GM21423 (cell line): ENCODE measurements around the gene GPR161.
"Not testable (repeated sequence)": the region's sequence is repeated elsewhere in the genome, so short reads cannot be mapped to it uniquely, and the experiment has no call there.

Source experiments
- ATAC-seq: cut with Tn5 transposase; IDR thresholded peaks from one replicate; pipeline ENCODE4 v1.9.1; 2021; ENCODE audit warnings: mild to moderate bottlenecking, moderate library complexity; ENCODE audit not compliant: unreplicated experiment

GPR161 gene

GRCh38 chr1:168089326-168089978 lies 47.3 kb downstream of the GPR161 start:
- no peak for ATAC-seq

- no peak for ATAC-seq
Observed at GRCh38 chr1:168088511-168089325, 48.0 kb downstream of the GPR161 start.

GRCh38 chr1:168087696-168088095 lies 49.0 kb downstream of the GPR161 start:
- ATAC-seq, result no peak

- ATAC-seq, result no peak
Observed at GRCh38 chr1:168086438-168086837, 50.3 kb downstream of the GPR161 start.

GRCh38 chr1:168085401-168085872 lies 51.3 kb downstream of the GPR161 start:
- no peak for ATAC-seq

- ATAC-seq, result no peak
Observed at GRCh38 chr1:168084396-168085231, 52.1 kb downstream of the GPR161 start.

- no peak for ATAC-seq
Observed at GRCh38 chr1:168083456-168084325, 53.0 kb downstream of the GPR161 start.

- ATAC-seq, result peak; percentile 84
Observed at GRCh38 chr1:168082008-168082876, 54.5 kb downstream of the GPR161 start.

- no peak for ATAC-seq
Observed at GRCh38 chr1:168081373-168082007, 55.2 kb downstream of the GPR161 start.

- no peak for ATAC-seq
Observed at GRCh38 chr1:168079761-168080160, 57.0 kb downstream of the GPR161 start.

- no peak for ATAC-seq
Observed at GRCh38 chr1:168069384-168069783, 67.3 kb downstream of the GPR161 start.

GRCh38 chr1:168065506-168065905 lies 71.2 kb downstream of the GPR161 start:
- ATAC-seq, result no peak

GRCh38 chr1:168064216-168064615 lies 72.5 kb downstream of the GPR161 start:
- ATAC-seq, result no peak

- ATAC-seq, result no peak
Observed at GRCh38 chr1:168057921-168058320, 78.8 kb downstream of the GPR161 start.

- ATAC-seq, result no peak
Observed at GRCh38 chr1:168057355-168057754, 79.4 kb downstream of the GPR161 start.

GRCh38 chr1:168056152-168056551 lies 80.6 kb downstream of the GPR161 start:
- not testable (repeated sequence) for ATAC-seq

- no peak for ATAC-seq
Observed at GRCh38 chr1:168054117-168054516, 82.6 kb downstream of the GPR161 start.

GRCh38 chr1:168053681-168054080 lies 83.0 kb downstream of the GPR161 start:
- ATAC-seq, result no peak

GRCh38 chr1:168050880-168051279 lies 85.8 kb downstream of the GPR161 start:
- no peak for ATAC-seq
